Effector memory CD8-positive, alpha-beta T cell (primary cell): ENCODE results near the gene MYBPC1.

Experiments used
- ATAC-seq: fragments of 150-1000 bp; cut with Tn5 transposase; replicated peaks from 2 replicates; pipeline ENCODE4 v1.10.0; 2021; ENCODE audit warnings: mild to moderate bottlenecking, moderate library complexity
- DNase-seq, 3 experiments: peaks; one replicate each; pipeline ENCODE4 v3.0.0; 2021
- H3K27ac Mint-ChIP-seq, 2 donors: one replicate each; pipeline ENCODE4 v1.8.0; 2022; ENCODE audit warnings: mild to moderate bottlenecking in 2 of 2, mixed read lengths in 2 of 2, moderate library complexity in 2 of 2
- H3K27me3 Mint-ChIP-seq, 2 donors: one replicate each; pipeline ENCODE4 v1.8.0; 2022; ENCODE audit warnings: mixed read lengths in 2 of 2
- H3K36me3 Mint-ChIP-seq: one replicate; pipeline ENCODE4 v1.8.0; 2022; ENCODE audit warnings: mild to moderate bottlenecking, moderate library complexity, mixed read lengths; ENCODE audit not compliant: insufficient read depth
- H3K4me1 Mint-ChIP-seq, 2 donors: one replicate each; pipeline ENCODE4 v1.8.0; 2022; ENCODE audit warnings: low read depth in 2 of 2, mixed read lengths in 2 of 2
- H3K4me3 Mint-ChIP-seq, 2 donors: one replicate each; pipeline ENCODE4 v1.8.0; 2022; ENCODE audit warnings: mild to moderate bottlenecking in 2 of 2, mixed read lengths in 2 of 2, moderate library complexity in 2 of 2
- H3K9me3 Mint-ChIP-seq, 2 donors: one replicate each; pipeline ENCODE4 v1.8.0; 2022; ENCODE audit warnings: mixed read lengths in 2 of 2

Gene MYBPC1

GRCh38 chr12:101612160-101612916 lies 17.6 kb downstream of the MYBPC1 start:
- no peaks in the 10 kb centered on the region for H3K9me3 Mint-ChIP-seq
- H3K36me3 Mint-ChIP-seq: no peaks in the 10 kb centered on the region
- no peak overlapping the region for H3K27ac Mint-ChIP-seq
- peaks cover 5 to 32% of the 10 kb centered on the region in 2 donors for H3K27me3 Mint-ChIP-seq
- ATAC-seq (no peak), DNase-seq (no peak)
- H3K4me3 Mint-ChIP-seq: no peak overlapping the region
- peaks cover 10 to 12% of the 10 kb centered on the region in 2 donors for H3K4me1 Mint-ChIP-seq

- peak overlapping the region in 1 of 2 donors; percentile 33 for H3K27ac Mint-ChIP-seq
- no peaks in the 10 kb centered on the region for H3K36me3 Mint-ChIP-seq
- peaks cover 16% of the 10 kb centered on the region in 2 donors for H3K27me3 Mint-ChIP-seq
- H3K4me1 Mint-ChIP-seq: peaks cover 10 to 12% of the 10 kb centered on the region in 2 donors
- ATAC-seq (no peak), DNase-seq (no peak)
- no peaks in the 10 kb centered on the region for H3K9me3 Mint-ChIP-seq
- H3K4me3 Mint-ChIP-seq: peak overlapping the region in 1 of 2 donors; percentile 1
These were observed 21.3 kb downstream of the MYBPC1 start for GRCh38 chr12:101616027-101616494.

- Mint-ChIP-seq H3K9me3 (no peaks in the 10 kb centered on the region), H3K4me1 (peaks cover 10% of the 10 kb centered on the region in 2 donors), H3K27me3 (peaks cover 9 to 16% of the 10 kb centered on the region in 2 donors), H3K36me3 (no peaks in the 10 kb centered on the region), H3K27ac (no peak overlapping the region), H3K4me3 (no peak overlapping the region)
- ATAC-seq (no peak), DNase-seq (no peak)
These were observed 24.4 kb downstream of the MYBPC1 start for GRCh38 chr12:101619026-101619786.

- Mint-ChIP-seq H3K27ac (no peak overlapping the region), H3K4me3 (no peak overlapping the region), H3K4me1 (peaks cover 10% of the 10 kb centered on the region in 2 donors), H3K9me3 (no peaks in the 10 kb centered on the region), H3K27me3 (peaks cover 9 to 16% of the 10 kb centered on the region in 2 donors), H3K36me3 (no peaks in the 10 kb centered on the region)
- DNase-seq (no peak), ATAC-seq (no peak)
These were observed 25.3 kb downstream of the MYBPC1 start for GRCh38 chr12:101619858-101620761.

- Mint-ChIP-seq H3K4me3 (no peak overlapping the region), H3K4me1 (peaks cover 7 to 8% of the 10 kb centered on the region in 2 donors), H3K9me3 (no peaks in the 10 kb centered on the region), H3K27me3 (peaks cover 9 to 16% of the 10 kb centered on the region in 2 donors), H3K27ac (no peak overlapping the region), H3K36me3 (no peaks in the 10 kb centered on the region)
- DNase-seq (no peak), ATAC-seq (no peak)
These were observed 26.0 kb downstream of the MYBPC1 start for GRCh38 chr12:101620762-101621133.

- ATAC-seq (no peak), DNase-seq (no peak)
- no peaks in the 10 kb centered on the region for H3K9me3 Mint-ChIP-seq
- H3K36me3 Mint-ChIP-seq: no peaks in the 10 kb centered on the region
- no peak overlapping the region for H3K4me3 Mint-ChIP-seq
- H3K4me1 Mint-ChIP-seq: no peaks in the 10 kb centered on the region
- no peak overlapping the region for H3K27ac Mint-ChIP-seq
- H3K27me3 Mint-ChIP-seq: peaks cover 12 to 29% of the 10 kb centered on the region in 2 donors
These were observed 33.9 kb downstream of the MYBPC1 start for GRCh38 chr12:101628676-101629075.

- no peaks in the 10 kb centered on the region for H3K4me1 Mint-ChIP-seq
These were observed 40.0 kb downstream of the MYBPC1 start for GRCh38 chr12:101634724-101635123.

GRCh38 chr12:101637936-101638335 lies 43.2 kb downstream of the MYBPC1 start:
- peaks cover 4 to 6% of the 10 kb centered on the region in 2 donors for H3K4me1 Mint-ChIP-seq
- no peak for ATAC-seq

More at GRCh38 chr12:101634724-101635123, 40.0 kb downstream of the MYBPC1 start:
- Mint-ChIP-seq H3K27me3 (peaks cover 17 to 35% of the 10 kb centered on the region in 2 donors), H3K4me3 (no peak overlapping the region), H3K9me3 (no peaks in the 10 kb centered on the region), H3K27ac (no peak overlapping the region), H3K36me3 (no peaks in the 10 kb centered on the region)
- DNase-seq (no peak), ATAC-seq (peak; percentile 41)

GRCh38 chr12:101642115-101643067 lies 47.6 kb downstream of the MYBPC1 start:
- peak overlapping the region; percentile 23 to 57 for H3K4me3 Mint-ChIP-seq
- peaks cover 35 to 48% of the 10 kb centered on the region in 2 donors for H3K27me3 Mint-ChIP-seq
- H3K27ac Mint-ChIP-seq: no peak overlapping the region
- DNase-seq: no peak
- H3K9me3 Mint-ChIP-seq: no peaks in the 10 kb centered on the region
- no peak for ATAC-seq
- H3K4me1 Mint-ChIP-seq: peaks cover 4 to 6% of the 10 kb centered on the region in 2 donors
- H3K36me3 Mint-ChIP-seq: no peaks in the 10 kb centered on the region

More at GRCh38 chr12:101637936-101638335, 43.2 kb downstream of the MYBPC1 start:
- H3K9me3 Mint-ChIP-seq: no peaks in the 10 kb centered on the region
- no peak for DNase-seq
- H3K27me3 Mint-ChIP-seq: peaks cover 38 to 45% of the 10 kb centered on the region in 2 donors
- no peak overlapping the region for H3K27ac Mint-ChIP-seq
- H3K4me3 Mint-ChIP-seq: no peak overlapping the region
- H3K36me3 Mint-ChIP-seq: no peaks in the 10 kb centered on the region

GRCh38 chr12:101647711-101648110 lies 52.9 kb downstream of the MYBPC1 start:
- H3K36me3 Mint-ChIP-seq: no peaks in the 10 kb centered on the region
- H3K27ac Mint-ChIP-seq: no peak overlapping the region

GRCh38 chr12:101648195-101648594 lies 53.4 kb downstream of the MYBPC1 start:
- Mint-ChIP-seq H3K4me3 (no peak overlapping the region), H3K9me3 (no peaks in the 10 kb centered on the region), H3K4me1 (no peaks in the 10 kb centered on the region), H3K36me3 (no peaks in the 10 kb centered on the region), H3K27ac (no peak overlapping the region), H3K27me3 (peaks cover 29 to 49% of the 10 kb centered on the region in 2 donors)
- ATAC-seq (no peak), DNase-seq (no peak)

More at GRCh38 chr12:101647711-101648110, 52.9 kb downstream of the MYBPC1 start:
- no peaks in the 10 kb centered on the region for H3K9me3 Mint-ChIP-seq
- no peak for DNase-seq
- H3K4me1 Mint-ChIP-seq: no peaks in the 10 kb centered on the region
- ATAC-seq: no peak
- peaks cover 34 to 49% of the 10 kb centered on the region in 2 donors for H3K27me3 Mint-ChIP-seq
- H3K4me3 Mint-ChIP-seq: no peak overlapping the region
